IMR-90 (cell line): ENCODE results near the gene AGPAT3.

Source experiments
- CTCF ChIP-seq: conservative IDR thresholded peaks from 2 replicates; pipeline ENCODE4 v1.5.1; 2012; ENCODE audit warnings: mild to moderate bottlenecking, low read depth, low read length, improper control_type of control experiment
- MAFK ChIP-seq: IDR thresholded peaks from 2 replicates; pipeline ENCODE4 v1.6.1; 2012; ENCODE audit warnings: low read depth, low read length, improper control_type of control experiment
- POLR2A ChIP-seq: IDR thresholded peaks from 2 replicates; pipeline ENCODE4 v1.6.1; 2012; ENCODE audit warnings: mild to moderate bottlenecking, low read depth, low read length
- RFX5 ChIP-seq: IDR thresholded peaks from 2 replicates; pipeline ENCODE4 v1.8.0; 2012; ENCODE audit warnings: low read depth, mild to moderate bottlenecking, low read length, moderate library complexity
- TF ChIP-seq, protein P1 (sequence below): fragments of 150-350 bp; IDR thresholded peaks from 2 replicates; pipeline ENCODE4 v1.6.1; 2016; ENCODE audit warnings: low read depth, mild to moderate bottlenecking, low read length, moderate library complexity, borderline replicate concordance

DNA sequence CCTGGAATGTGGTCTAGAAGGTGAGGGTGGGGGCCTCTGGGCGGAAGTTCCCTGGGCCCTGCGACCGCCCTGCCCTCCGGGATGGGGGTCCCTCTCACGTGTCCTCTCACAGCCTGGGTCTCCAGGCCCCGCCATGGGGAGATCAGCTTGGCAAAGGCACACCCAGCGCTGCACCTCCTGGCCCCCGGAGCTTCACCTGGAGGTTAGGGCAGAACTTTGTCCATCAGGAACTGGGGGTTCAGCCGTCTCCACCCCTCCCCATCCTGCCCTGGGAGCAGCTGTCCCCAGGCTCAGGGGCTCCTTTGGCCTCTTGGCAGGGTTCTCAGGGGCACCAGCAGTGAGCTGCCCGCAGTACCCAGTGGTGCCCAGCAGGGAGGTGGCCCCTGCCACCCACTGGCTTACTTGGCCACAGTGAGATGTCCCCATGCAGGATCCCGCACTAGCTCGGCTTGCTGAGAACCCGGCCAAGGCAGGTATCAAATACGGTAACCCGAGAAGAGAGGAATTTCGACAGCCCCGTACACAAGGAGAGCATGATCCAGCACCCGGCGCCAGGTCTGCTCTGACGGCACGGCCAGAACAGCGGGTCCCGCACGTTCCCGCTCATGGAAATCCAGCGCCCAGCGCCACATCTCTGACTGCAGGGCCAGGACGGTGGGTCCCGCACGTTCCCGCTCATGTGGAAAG lies 38.9 kb upstream of the AGPAT3 start:
- TF ChIP-seq POLR2A, result no peak
- no peak for TF ChIP-seq CTCF
- no peak for TF ChIP-seq RFX5
- no peak for TF ChIP-seq MAFK
- TF ChIP-seq, protein P1, sequence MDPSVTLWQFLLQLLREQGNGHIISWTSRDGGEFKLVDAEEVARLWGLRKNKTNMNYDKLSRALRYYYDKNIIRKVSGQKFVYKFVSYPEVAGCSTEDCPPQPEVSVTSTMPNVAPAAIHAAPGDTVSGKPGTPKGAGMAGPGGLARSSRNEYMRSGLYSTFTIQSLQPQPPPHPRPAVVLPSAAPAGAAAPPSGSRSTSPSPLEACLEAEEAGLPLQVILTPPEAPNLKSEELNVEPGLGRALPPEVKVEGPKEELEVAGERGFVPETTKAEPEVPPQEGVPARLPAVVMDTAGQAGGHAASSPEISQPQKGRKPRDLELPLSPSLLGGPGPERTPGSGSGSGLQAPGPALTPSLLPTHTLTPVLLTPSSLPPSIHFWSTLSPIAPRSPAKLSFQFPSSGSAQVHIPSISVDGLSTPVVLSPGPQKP, result no peak
